Neural crest cell (in vitro differentiated cells): ENCODE measurements around the gene WFDC12. TPM values are rescaled to one million over a fixed set of nuclear protein-coding genes. Genes with fewer than 3 reads are reported as not detected.

Experiments used
- DNase-seq: peaks from one replicate; pipeline ENCODE4 v3.0.0; 2021; ENCODE audit warnings: low read depth, mixed read lengths, low spot score
- H3K27ac Mint-ChIP-seq: one replicate; pipeline ENCODE4 v1.8.0; 2021; ENCODE audit warnings: mild to moderate bottlenecking, mixed read lengths; ENCODE audit not compliant: unreplicated experiment
- H3K27me3 Mint-ChIP-seq: 2 replicates; pipeline ENCODE4 v1.8.0; 2021; ENCODE audit warnings: low read depth, mild to moderate bottlenecking, mixed read lengths
- H3K36me3 Mint-ChIP-seq: 2 replicates; pipeline ENCODE4 v1.8.0; 2021; ENCODE audit warnings: low read depth, mild to moderate bottlenecking, mixed read lengths
- H3K4me1 Mint-ChIP-seq: 2 replicates; pipeline ENCODE4 v1.8.0; 2021; ENCODE audit warnings: mixed read lengths
- H3K4me3 Mint-ChIP-seq: one replicate; pipeline ENCODE4 v1.8.0; 2021; ENCODE audit warnings: mild to moderate bottlenecking, mixed read lengths
- H3K9me3 Mint-ChIP-seq: 2 replicates; pipeline ENCODE4 v1.8.0; 2021; ENCODE audit warnings: mixed read lengths
- total RNA-seq: library from RNA; stranded (reverse); gene quantifications from 2 replicates; pipeline ENCODE4 v1.2.1, GENCODE V29; 2021
- TF ChIP-seq, protein P1 (sequence below): fragments of 200-600 bp; sonication (generic); conservative IDR thresholded peaks from 2 replicates; pipeline ENCODE4 v1.5.0; 2021; ENCODE audit warnings: antibody characterized with exemption, mild to moderate bottlenecking

The WFDC12 gene
- total RNA-seq, 1 donor from 2014 or later, result not detected

- no peak overlapping the region for H3K4me3 Mint-ChIP-seq
- H3K27ac Mint-ChIP-seq, result no peak overlapping the region
- peaks cover 67% of the 10 kb centered on the region for H3K27me3 Mint-ChIP-seq
- TF ChIP-seq, protein P1, sequence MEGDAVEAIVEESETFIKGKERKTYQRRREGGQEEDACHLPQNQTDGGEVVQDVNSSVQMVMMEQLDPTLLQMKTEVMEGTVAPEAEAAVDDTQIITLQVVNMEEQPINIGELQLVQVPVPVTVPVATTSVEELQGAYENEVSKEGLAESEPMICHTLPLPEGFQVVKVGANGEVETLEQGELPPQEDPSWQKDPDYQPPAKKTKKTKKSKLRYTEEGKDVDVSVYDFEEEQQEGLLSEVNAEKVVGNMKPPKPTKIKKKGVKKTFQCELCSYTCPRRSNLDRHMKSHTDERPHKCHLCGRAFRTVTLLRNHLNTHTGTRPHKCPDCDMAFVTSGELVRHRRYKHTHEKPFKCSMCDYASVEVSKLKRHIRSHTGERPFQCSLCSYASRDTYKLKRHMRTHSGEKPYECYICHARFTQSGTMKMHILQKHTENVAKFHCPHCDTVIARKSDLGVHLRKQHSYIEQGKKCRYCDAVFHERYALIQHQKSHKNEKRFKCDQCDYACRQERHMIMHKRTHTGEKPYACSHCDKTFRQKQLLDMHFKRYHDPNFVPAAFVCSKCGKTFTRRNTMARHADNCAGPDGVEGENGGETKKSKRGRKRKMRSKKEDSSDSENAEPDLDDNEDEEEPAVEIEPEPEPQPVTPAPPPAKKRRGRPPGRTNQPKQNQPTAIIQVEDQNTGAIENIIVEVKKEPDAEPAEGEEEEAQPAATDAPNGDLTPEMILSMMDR, result no peak
- DNase-seq, result no peak
- H3K36me3 Mint-ChIP-seq, result no peaks in the 10 kb centered on the region
- H3K4me1 Mint-ChIP-seq, result peaks cover 3% of the 10 kb centered on the region
- no peaks in the 10 kb centered on the region for H3K9me3 Mint-ChIP-seq
Measured at GRCh38 chr20:45101333-45101850, 22.9 kb downstream of the WFDC12 start.

GRCh38 chr20:45100563-45101245, 23.6 kb downstream of the WFDC12 start, which contains the start of gene KCNS1:
KCNS1 (minus strand) TSS chr20:45101127; CDS start chr20:45099236, 1,891 bp downstream.
- no peak within 1 kb of the TSS for H3K27ac Mint-ChIP-seq
- peaks cover 3% of the 10 kb centered on the region for H3K4me1 Mint-ChIP-seq
- no peaks in the 10 kb centered on the region for H3K36me3 Mint-ChIP-seq
- no peaks in the 10 kb centered on the region for H3K9me3 Mint-ChIP-seq
- TF ChIP-seq, protein P1, result no peak
- peaks cover 69% of the 10 kb centered on the region for H3K27me3 Mint-ChIP-seq
- DNase-seq, result peak; percentile 41
- no peak within 1 kb of the TSS for H3K4me3 Mint-ChIP-seq

DNA sequence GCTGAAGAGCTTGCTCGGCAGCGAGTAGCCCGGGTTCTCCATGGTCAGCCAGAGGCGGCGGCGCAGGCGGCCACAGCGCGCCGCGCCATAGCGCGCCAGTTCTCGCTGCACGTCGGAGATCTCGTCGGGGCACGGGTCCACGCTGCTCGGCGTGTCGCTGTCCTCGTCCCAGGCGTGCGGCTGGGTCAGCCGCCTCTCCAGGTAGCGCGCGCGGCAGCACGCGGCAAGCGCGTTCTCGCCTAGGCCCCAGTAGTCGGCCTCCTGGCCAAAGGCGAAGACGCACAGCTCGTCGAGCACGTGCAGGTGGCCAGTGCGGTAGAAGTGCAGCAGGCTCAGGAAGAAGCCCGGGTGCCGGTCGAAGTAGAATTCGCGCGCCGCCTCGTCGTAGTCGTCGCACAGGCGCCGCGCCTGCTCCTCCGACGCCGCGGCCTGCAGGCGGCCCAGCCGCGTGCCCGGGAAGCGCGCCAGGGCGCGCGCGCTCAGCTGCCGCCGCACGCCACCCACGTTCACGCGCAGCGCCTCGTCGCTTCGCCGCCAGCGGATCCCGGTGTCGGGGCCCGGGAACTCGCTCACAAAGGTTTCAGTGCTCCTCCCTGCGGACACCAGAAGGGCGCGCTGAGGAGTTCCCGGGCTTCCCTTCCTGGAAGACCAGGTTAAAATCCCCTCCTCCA, 26.0 kb downstream of the WFDC12 start:
- Mint-ChIP-seq H3K36me3 (no peaks in the 10 kb centered on the region), H3K27ac (no peak overlapping the region), H3K4me3 (no peak overlapping the region), H3K9me3 (no peaks in the 10 kb centered on the region), H3K4me1 (peaks cover 3% of the 10 kb centered on the region), H3K27me3 (peaks cover 56% of the 10 kb centered on the region)
- peak; percentile 38 for DNase-seq
- TF ChIP-seq, protein P1, result peak; percentile 21

GRCh38 chr20:45097485-45098102, 26.7 kb downstream of the WFDC12 start:
- no peak for DNase-seq
- Mint-ChIP-seq H3K4me1 (peaks cover 3% of the 10 kb centered on the region), H3K9me3 (no peaks in the 10 kb centered on the region), H3K27me3 (peaks cover 54% of the 10 kb centered on the region), H3K27ac (no peak overlapping the region), H3K36me3 (no peaks in the 10 kb centered on the region), H3K4me3 (no peak overlapping the region)
- TF ChIP-seq, protein P1, result no peak

DNA sequence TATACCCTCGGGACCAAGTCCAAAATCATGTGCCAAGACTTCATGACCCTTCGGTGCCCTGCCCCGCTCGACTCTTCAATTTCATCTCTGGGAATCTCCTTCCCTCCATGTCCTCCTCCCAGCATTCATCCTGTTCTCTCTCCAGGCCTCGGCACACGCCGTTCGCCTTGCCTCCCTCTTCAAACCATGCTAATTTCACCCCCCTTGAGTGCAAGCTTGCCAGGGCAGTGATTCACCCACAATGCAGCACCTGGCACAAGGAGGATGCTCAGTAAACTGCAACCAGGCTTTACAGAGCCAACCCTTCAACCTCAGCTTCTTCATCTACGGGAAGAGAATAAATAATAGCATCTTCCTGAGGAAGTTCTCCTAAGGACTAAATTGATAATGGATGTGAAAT, 27.5 kb downstream of the WFDC12 start:
- peaks cover 49% of the 10 kb centered on the region for H3K27me3 Mint-ChIP-seq

More for the DNA sequence above, 27.5 kb downstream of the WFDC12 start:
- Mint-ChIP-seq H3K27ac (no peak overlapping the region), H3K9me3 (no peaks in the 10 kb centered on the region), H3K4me1 (peaks cover 3% of the 10 kb centered on the region), H3K36me3 (no peaks in the 10 kb centered on the region), H3K4me3 (no peak overlapping the region)
- TF ChIP-seq, protein P1, result no peak
- DNase-seq, result no peak
